Esophagus (tissue), 2 donors: ENCODE measurements around the gene PAF1. TPM values are rescaled to one million over a fixed set of nuclear protein-coding genes. Genes with fewer than 3 reads are reported as not detected.
A peak's percentile ranks its signal among the peaks of the same experiment; 100 is the strongest.

Experiments
- H3K27ac ChIP-seq, 2 donors: one replicate each; pipeline ENCODE4 v1.5.1; 2013; ENCODE audit warnings: low read depth in 2 of 2, mild to moderate bottlenecking in 2 of 2, inconsistent platforms in 1 of 2, low read length in 1 of 2, moderate library complexity in 1 of 2
- H3K27me3 ChIP-seq, 2 donors: one replicate each; pipeline ENCODE4 v1.6.1; 2013; ENCODE audit warnings: low read length in 2 of 2, control low read depth in 1 of 2, mild to moderate bottlenecking in 1 of 2; ENCODE audit not compliant: insufficient read depth in 2 of 2, control insufficient read depth in 1 of 2
- H3K36me3 ChIP-seq, 2 donors: one replicate each; pipeline ENCODE4 v1.6.1; 2013; ENCODE audit warnings: low read length in 1 of 2; ENCODE audit not compliant: control insufficient read depth in 2 of 2, insufficient read depth in 2 of 2
- H3K4me1 ChIP-seq, 2 donors: one replicate each; pipeline ENCODE4 v1.6.1; 2013; ENCODE audit warnings: low read length in 1 of 2; ENCODE audit not compliant: control insufficient read depth in 2 of 2, insufficient read depth in 2 of 2
- H3K4me3 ChIP-seq, 2 donors: one replicate each; pipeline ENCODE4 v1.5.1; 2013; ENCODE audit warnings: low read length in 2 of 2, mild to moderate bottlenecking in 2 of 2, low read depth in 1 of 2, moderate library complexity in 1 of 2
- H3K9me3 ChIP-seq, 2 donors: one replicate each; pipeline ENCODE4 v1.6.1; 2013; ENCODE audit warnings: mild to moderate bottlenecking in 2 of 2, low read depth in 1 of 2, low read length in 1 of 2, moderate library complexity in 1 of 2; ENCODE audit not compliant: control insufficient read depth in 2 of 2, insufficient read depth in 1 of 2
- WGBS, 2 donors: extraction: QIAGEN DNeasy Blood & Tissue Kit; methylation state at CpG; one replicate each; pipeline ENCODE4 v1.1.7; 2013; 5-methylcytosine and 5-hydroxymethylcytosine counted together
- polyA plus RNA-seq, 2 donors: library from polyadenylated mRNA; stranded (reverse); fragments of 200-250 nt; gene quantifications; one replicate each; pipeline ENCODE4 v1.2.3, GENCODE V29; 2013
- donor health status: healthy with polysubstance abuse.
- donor health status: Bipolar disorder and iron deficiency.

The PAF1 gene
- polyA plus RNA-seq = 10 to 100 TPM; 41.8 to 43.0 TPM

DNA sequence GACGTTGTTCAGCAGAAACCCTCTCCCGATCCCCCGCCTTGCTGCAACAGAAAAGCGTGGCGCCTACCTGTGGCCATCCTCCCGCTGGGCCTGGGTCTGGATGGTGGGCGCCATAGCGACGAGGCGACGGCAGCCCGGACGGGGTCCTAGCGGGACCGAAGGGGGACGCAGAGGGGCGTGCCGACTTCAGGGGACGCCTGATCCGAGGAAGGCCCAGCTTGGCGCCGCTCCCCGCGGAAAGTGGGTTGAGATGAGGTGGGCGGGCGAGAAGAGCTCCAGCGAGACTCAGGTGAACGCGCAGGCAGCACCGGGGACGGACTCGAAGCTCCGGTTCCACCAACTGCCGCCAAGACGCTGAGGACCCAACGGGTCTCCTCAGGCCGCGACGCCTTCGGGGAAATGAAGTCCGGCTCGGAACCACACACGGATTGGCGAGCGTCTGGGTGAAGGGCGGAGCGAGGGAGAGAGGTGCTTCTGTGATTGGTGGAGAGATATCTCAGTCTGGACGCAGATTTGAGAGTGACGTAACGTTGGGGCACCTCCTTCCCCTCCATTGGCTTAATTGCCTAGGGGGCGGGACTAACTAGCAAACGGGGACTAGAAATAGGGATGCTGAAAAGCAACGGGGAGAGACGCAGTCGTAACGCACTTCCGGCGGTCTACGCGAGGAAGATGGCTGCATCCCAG, at the start of gene PAF1, which contains the start of gene MED29:
Gene PAF1 (minus strand): TSS at position 356 of the 687 bp plus-strand sequence. CDS start 242 bp downstream, at position 114.
Gene MED29 (plus strand): TSS at position 628 of the 687 bp plus-strand sequence. CDS start 45 bp downstream, at position 673.
- Histone ChIP-seq H3K27me3 (no peaks in the 10 kb centered on the region), H3K9me3 (no peaks in the 10 kb centered on the region), H3K36me3 (peaks cover 4 to 31% of the 10 kb centered on the region in 2 donors), H3K4me1 (peaks cover 0 to 9% of the 10 kb centered on the region in 2 donors), H3K27ac (peak within 1 kb of the TSS; percentile 97 to 98), H3K4me3 (peak within 1 kb of the TSS; percentile 82 to 84)
- 0% methylated on average over 60 of the region's 60 CpGs for WGBS, 2 donors

DNA sequence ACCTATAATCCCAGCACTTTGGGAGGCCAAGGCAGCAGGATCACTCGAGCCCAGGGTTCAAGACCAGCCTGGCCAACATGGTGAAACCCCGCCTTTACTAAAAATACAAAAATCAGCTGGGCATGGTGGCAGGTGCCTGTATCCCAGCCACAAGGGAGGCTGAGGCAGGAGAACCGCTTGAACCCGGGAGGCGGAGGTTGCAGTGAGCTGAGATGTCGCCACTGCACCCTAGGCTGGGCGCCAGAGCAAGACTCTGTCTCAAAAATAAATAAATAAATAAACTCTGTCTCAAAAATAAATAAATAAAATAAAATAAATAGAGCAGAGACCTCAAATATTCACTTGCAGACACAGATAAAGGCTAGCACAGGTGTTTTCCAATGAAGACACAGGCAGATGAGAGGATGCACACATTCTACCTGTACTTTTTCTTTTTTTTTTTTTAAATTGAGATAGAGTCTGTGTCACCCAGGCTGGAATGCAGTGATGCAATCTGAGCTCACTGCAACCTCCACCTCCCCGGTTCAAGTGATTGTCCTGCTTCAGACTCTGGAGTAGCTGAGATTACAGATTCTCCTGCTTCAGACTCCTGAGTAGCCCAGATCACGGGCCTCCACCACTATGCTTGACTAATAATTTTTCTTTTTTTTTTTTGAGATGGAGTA, 47.5 kb upstream of the PAF1 start:
- no peak overlapping the region for H3K4me3 ChIP-seq
- H3K36me3 ChIP-seq = peaks cover 7 to 10% of the 10 kb centered on the region in 2 donors
- H3K27me3 ChIP-seq = no peaks in the 10 kb centered on the region
- no peaks in the 10 kb centered on the region for H3K9me3 ChIP-seq
- no peak overlapping the region for H3K27ac ChIP-seq
- peaks cover 0 to 6% of the 10 kb centered on the region in 2 donors for H3K4me1 ChIP-seq
- 84% methylated on average over 9 of the region's 9 CpGs for WGBS, 2 donors

DNA sequence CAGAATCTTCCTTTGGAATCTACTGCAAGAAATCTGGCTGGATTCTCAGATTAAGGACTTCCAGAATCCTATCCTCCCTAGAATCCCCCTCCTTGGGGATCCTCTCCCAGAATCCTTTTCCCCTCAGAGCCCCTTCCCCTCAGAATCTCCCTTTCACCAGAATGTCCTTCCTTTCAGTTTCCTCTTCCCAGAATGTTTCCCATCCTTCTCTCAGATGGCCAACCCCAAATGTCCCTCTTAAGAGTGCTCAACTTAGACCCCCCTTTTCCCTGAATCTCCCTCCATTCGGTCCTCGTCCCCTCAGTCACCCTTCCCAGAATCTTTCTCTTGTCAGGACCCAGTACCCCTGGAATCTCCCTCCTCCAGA, 45.4 kb upstream of the PAF1 start:
- WGBS, 2 donors = 2 to 3% methylated on average over 2 of the region's 2 CpGs
- H3K27ac ChIP-seq = peak overlapping the region; percentile 65 to 93
- H3K36me3 ChIP-seq = peaks cover 12 to 17% of the 10 kb centered on the region in 2 donors
- peaks cover 0 to 6% of the 10 kb centered on the region in 2 donors for H3K4me1 ChIP-seq
- H3K4me3 ChIP-seq = peak overlapping the region; percentile 7 to 92
- H3K27me3 ChIP-seq = no peaks in the 10 kb centered on the region
- no peaks in the 10 kb centered on the region for H3K9me3 ChIP-seq

DNA sequence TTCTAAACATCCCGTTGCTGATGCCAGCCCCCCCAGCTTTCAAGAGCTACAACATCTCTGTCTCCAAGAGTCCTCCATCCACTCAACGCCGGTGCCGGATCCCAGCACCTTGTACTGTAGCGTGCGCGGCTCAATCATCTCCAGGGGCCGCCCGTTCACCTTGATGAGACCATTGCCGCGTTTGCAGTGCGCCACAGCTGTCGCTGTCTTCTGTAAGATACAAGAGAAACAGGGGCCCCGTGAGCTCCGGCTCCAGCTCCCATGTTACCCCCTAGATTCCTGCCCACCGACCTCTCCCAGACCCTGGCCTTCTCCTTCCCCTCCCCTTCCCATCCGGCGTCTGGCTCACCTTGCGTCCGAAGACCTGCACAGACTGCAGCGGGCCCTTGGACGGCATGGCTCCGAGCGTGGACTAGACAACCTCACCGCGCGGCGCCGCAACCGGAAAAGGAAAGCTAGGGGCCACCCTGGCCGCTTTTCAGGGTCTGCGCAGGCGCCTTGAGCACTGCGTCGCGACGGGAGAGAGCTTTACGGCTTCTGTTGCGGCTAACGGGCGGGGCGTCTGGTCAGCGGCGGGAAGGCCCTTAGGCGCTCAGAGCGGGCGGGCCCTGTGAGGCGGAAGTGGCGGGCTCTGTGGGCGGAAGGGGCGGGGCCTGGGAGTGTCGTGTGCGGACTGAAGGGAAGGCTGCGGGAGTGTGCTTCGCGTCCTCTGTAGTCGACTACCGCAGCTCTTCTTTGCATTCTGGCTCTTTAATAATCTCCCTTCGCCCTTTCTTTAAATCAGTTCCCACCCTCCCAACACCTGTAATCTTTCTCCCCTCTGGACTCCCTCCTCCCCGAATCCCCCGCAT, 44.8 kb upstream of the PAF1 start, which contains the start of gene RPS16:
Gene RPS16 (minus strand): TSS at position 451 of the 851 bp plus-strand sequence. CDS start 54 bp downstream, at position 397.
- Histone ChIP-seq H3K36me3 (peaks cover 12 to 17% of the 10 kb centered on the region in 2 donors), H3K4me1 (peaks cover 0 to 11% of the 10 kb centered on the region in 2 donors), H3K27me3 (no peaks in the 10 kb centered on the region), H3K4me3 (peak within 1 kb of the TSS; percentile 81 to 92), H3K9me3 (no peaks in the 10 kb centered on the region), H3K27ac (peak within 1 kb of the TSS; percentile 90 to 93)
- 0% methylated on average over 58 to 61 of the region's 61 CpGs for WGBS, 2 donors

DNA sequence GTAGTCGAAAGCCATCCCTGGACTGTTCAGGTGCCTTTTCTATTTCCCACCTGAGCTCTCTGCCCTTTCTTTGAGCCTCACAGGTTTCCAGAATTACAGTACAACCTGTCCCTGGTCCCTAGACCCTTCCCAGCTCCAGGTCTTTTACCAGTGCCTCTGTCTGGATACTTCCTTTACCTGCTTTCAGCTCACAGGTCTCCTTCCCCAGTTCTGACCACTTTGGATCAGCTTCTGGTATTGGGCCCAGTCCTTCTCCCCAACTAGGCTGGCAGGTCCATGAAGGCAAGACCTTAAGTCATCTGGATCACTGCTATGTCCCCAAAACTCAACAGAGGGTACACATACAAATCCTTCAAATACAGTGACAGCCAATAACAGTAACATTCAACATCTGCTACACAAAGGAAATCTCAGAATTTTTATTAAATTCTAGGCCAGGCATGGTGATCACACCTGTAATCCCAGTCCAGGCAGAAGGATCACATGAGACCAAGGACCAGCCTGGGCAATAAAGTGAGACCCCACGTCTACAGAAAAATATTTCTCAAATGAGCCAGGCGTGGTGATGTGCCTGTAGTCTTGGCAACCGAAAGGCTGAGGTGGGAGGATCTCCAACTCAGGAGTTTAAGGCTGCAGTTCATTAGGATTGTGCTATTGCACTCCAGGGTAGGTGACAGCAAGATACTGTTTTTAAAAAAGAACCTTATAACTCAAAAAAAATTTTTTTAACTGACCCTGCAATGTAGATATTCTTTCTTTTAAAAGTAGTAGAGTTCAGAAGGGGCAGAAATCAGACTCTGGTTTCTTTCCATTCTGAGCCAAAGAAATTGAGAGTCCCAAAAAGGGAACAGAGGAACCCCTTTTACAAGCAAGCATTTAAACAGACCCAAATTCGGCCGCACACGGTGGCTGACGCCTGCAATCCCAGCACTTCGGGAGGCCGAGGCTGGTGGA, 43.5 kb upstream of the PAF1 start:
- H3K27ac ChIP-seq = peak overlapping the region; percentile 13 to 93
- H3K9me3 ChIP-seq = no peaks in the 10 kb centered on the region
- WGBS, 2 donors = 35 to 48% methylated on average over 10 of the region's 10 CpGs
- peaks cover 12 to 17% of the 10 kb centered on the region in 2 donors for H3K36me3 ChIP-seq
- H3K27me3 ChIP-seq = no peaks in the 10 kb centered on the region
- H3K4me3 ChIP-seq = peak overlapping the region; percentile 81 to 92
- H3K4me1 ChIP-seq = peaks cover 0 to 11% of the 10 kb centered on the region in 2 donors

DNA sequence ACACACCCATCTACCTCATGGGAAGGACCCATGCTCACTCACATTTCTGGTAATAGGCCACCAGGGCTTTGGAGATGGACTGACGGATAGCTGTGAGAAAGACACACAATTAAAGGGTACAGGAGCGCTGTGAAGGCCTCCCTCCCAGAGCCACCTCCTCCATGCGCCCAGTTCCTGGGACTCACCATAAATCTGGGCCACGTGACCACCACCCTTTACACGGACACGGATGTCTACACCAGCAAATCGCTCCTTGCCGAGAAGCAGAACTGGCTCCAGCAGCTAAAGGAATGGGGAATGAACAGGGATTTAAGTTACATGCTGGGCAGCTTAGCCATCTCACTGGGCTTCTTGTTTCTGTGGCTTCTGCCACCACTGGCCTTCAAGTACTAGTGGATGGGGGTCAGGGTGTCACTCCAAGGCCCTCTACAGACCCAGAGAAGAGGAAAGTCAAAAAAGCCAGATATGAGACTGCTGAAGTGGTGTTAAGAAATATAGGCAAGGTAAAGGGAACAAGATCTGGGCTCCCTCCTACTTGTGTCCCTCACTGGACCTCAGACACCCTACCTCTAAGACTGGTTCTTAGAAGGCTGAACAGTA, 42.7 kb upstream of the PAF1 start:
- WGBS, 2 donors = 95% methylated on average over 8 of the region's 8 CpGs
- H3K9me3 ChIP-seq = no peaks in the 10 kb centered on the region
- H3K4me1 ChIP-seq = peaks cover 0 to 11% of the 10 kb centered on the region in 2 donors
- H3K27me3 ChIP-seq = no peaks in the 10 kb centered on the region
- H3K36me3 ChIP-seq = peaks cover 12 to 17% of the 10 kb centered on the region in 2 donors
- H3K27ac ChIP-seq = peak overlapping the region in 1 of 2 donors; percentile 67
- peak overlapping the region in 1 of 2 donors; percentile 92 for H3K4me3 ChIP-seq

DNA sequence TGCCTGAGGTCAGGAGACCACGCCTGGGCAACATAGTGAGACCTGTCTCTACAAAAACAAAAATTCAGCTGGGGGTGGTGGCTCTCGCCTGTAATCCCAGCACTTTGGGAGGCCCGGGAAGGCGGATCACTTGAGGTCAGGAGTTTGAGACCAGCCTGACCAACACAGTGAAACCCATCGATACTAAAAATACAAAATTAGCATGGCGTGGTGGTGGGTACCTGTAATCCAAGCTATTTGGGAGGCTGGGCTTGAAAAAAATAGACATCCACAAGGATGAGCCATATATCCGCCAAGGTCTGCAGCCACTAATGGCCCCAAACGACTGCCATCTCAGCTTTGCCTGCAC, 41.7 kb upstream of the PAF1 start:
- peaks cover 0 to 11% of the 10 kb centered on the region in 2 donors for H3K4me1 ChIP-seq
- no peaks in the 10 kb centered on the region for H3K27me3 ChIP-seq
- peak overlapping the region in 1 of 2 donors; percentile 98 for H3K27ac ChIP-seq
- H3K4me3 ChIP-seq = no peak overlapping the region
- 95 to 96% methylated on average over 8 of the region's 8 CpGs for WGBS, 2 donors
- H3K9me3 ChIP-seq = no peaks in the 10 kb centered on the region
- H3K36me3 ChIP-seq = peaks cover 12 to 17% of the 10 kb centered on the region in 2 donors

DNA sequence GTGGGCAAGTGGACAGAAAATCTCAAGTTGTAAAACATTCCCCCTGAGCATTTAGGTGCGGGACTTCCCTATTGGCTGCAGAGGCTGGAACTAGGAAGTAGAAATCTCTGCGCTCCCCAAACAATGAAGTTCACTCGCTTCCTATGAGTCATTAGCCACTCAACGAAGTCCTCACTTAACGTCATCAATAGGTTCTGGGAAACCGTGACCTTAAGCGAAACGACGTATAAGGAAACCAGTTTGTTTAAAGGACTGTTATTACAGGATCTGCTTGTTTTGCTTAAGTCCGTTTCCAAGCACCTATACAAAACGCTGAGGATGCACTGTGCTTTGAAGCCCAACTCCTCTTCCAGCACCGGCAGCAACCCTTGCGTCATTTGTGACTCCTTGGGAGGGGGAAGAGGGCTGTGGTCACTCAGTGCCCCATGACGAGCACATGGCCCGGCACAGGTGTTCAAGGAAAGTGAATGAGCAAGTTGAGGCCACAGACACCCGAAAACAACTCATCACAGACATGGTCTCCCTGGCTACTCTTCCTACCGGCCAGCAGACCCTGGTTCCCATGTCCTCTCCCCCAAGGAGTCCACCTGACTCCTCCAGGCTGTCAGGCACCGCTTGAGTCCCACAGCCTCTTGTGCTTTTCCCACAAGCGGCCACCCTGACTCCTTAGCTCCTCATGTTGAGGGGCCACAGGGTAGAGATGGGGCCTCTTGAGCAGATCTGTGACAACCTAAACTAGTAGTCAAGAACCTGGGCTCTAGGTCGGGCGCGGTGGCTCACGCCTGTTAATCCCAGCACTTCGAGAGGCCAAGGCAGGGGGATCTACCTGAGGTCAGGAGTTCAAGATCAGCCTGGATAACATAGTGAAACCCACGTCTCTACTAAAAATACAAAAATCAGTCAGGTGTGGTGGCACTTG, 40.0 kb upstream of the PAF1 start:
- Histone ChIP-seq H3K9me3 (no peaks in the 10 kb centered on the region), H3K4me3 (no peak overlapping the region), H3K27ac (peak overlapping the region; percentile 88 to 98), H3K36me3 (peaks cover 12 to 17% of the 10 kb centered on the region in 2 donors), H3K27me3 (no peaks in the 10 kb centered on the region), H3K4me1 (peaks cover 0 to 11% of the 10 kb centered on the region in 2 donors)
- 51 to 52% methylated on average over 25 of the region's 25 CpGs for WGBS, 2 donors
